Measurements from ENCODE around the gene PKD1L1. TPM values are rescaled to one million over a fixed set of nuclear protein-coding genes. Genes with fewer than 3 reads are reported as not detected.

Gene PKD1L1
- total RNA-seq, 1 experiment from 2014 or later: 0.07 TPM

GRCh38 chr7:47844311-47844710 lies 104.0 kb downstream of the PKD1L1 start:
- CTCF ChIA-PET: no interaction called here
- Mint-ChIP-seq H3K27me3 (ENCODE audit: low read depth) (no peaks in the 10 kb centered on the region), H3K9me3 (no peaks in the 10 kb centered on the region), H3K4me3 (no peak overlapping the region), H3K36me3 (no peaks in the 10 kb centered on the region), H3K27ac (no peak overlapping the region), H3K4me1 (no peaks in the 10 kb centered on the region)
- DNase-seq (ENCODE audit: low spot score) (no peak), ATAC-seq (no peak)
- POLR2A ChIA-PET: no interaction called here
- no peak for TF ChIP-seq AFF4 (CRISPR knock-in tag; IDR thresholded peaks at IDR 0.05; ENCODE audit: borderline replicate concordance)
- TF ChIP-seq SP1 (CRISPR knock-in tag; conservative IDR thresholded peaks at IDR 0.05): no peak

- Mint-ChIP-seq H3K9me3 (no peaks in the 10 kb centered on the region), H3K27me3 (ENCODE audit: low read depth) (no peaks in the 10 kb centered on the region), H3K4me3 (no peak overlapping the region), H3K27ac (no peak overlapping the region), H3K4me1 (no peaks in the 10 kb centered on the region), H3K36me3 (no peaks in the 10 kb centered on the region)
- TF ChIP-seq CTCF (IDR thresholded peaks at IDR 0.05): no peak
- TF ChIP-seq ZNF532 (CRISPR knock-in tag; IDR thresholded peaks at IDR 0.05; ENCODE audit: borderline replicate concordance): no peak
- TF ChIP-seq GTF2I (CRISPR knock-in tag; conservative IDR thresholded peaks at IDR 0.05): no peak
- no peak for TF ChIP-seq SMAD4 (CRISPR knock-in tag; IDR thresholded peaks at IDR 0.05)
- TF ChIP-seq ATF1 (CRISPR knock-in tag; IDR thresholded peaks at IDR 0.05): no peak
- TF ChIP-seq ZNF263 (CRISPR knock-in tag; IDR thresholded peaks at IDR 0.05; ENCODE audit: low read depth): no peak
- TF ChIP-seq NR2C2 (CRISPR knock-in tag; IDR thresholded peaks at IDR 0.05): no peak
- TF ChIP-seq MXD4 (CRISPR knock-in tag; IDR thresholded peaks at IDR 0.05; ENCODE audit: borderline replicate concordance): no peak
- no peak for DNase-seq (ENCODE audit: low spot score)
- POLR2A ChIA-PET: no interaction called here
- no peak for ATAC-seq
- CTCF ChIA-PET: no interaction called here
These were observed 105.0 kb downstream of the PKD1L1 start for GRCh38 chr7:47843291-47843690.

- DNase-seq (ENCODE audit: low spot score): no peak
- no peaks in the 10 kb centered on the region for H3K9me3 Mint-ChIP-seq
- no peak for ATAC-seq
- ChIA-PET CTCF (no interaction called here), POLR2A (no interaction called here)
- H3K36me3 Mint-ChIP-seq: no peaks in the 10 kb centered on the region
- no peaks in the 10 kb centered on the region for H3K4me1 Mint-ChIP-seq
- H3K27me3 Mint-ChIP-seq (ENCODE audit: low read depth): no peaks in the 10 kb centered on the region
- TF ChIP-seq ATF2 (CRISPR knock-in tag; IDR thresholded peaks at IDR 0.05; ENCODE audit: borderline replicate concordance, low read depth) (no peak), NFYB (CRISPR knock-in tag; conservative IDR thresholded peaks at IDR 0.05; ENCODE audit: low read depth) (no peak)
- H3K27ac Mint-ChIP-seq: no peak overlapping the region
- H3K4me3 Mint-ChIP-seq: no peak overlapping the region
These were observed 108.9 kb downstream of the PKD1L1 start for GRCh38 chr7:47839381-47839780.
